ENCODE measurements around the gene KERA.
"Not testable (repeated sequence)": the region's sequence is repeated elsewhere in the genome, so short reads cannot be mapped to it uniquely, and the experiment has no call there.

The KERA gene

GRCh38 chr12:91098461-91098860, 40.6 kb upstream of the KERA start:
- peaks cover 11% of the 10 kb centered on the region for H3K4me1 ChIP-seq (ENCODE audit: control insufficient read depth, insufficient read depth, low read length, poor library complexity, severe bottlenecking)
- no peaks in the 10 kb centered on the region for H3K36me3 ChIP-seq (ENCODE audit: control insufficient read depth, insufficient read depth, low read length)
- H3K4me3 ChIP-seq (ENCODE audit: extremely low read depth, insufficient read depth, low read length, poor library complexity, severe bottlenecking): no peak overlapping the region
- peak overlapping the region; percentile 73 for H3K27ac ChIP-seq (ENCODE audit: low read depth, low read length, severe bottlenecking)
- H3K9me3 ChIP-seq (ENCODE audit: control insufficient read depth, low read length): no peaks in the 10 kb centered on the region

GRCh38 chr12:91094957-91095356, 37.1 kb upstream of the KERA start:
- Histone ChIP-seq H3K4me3 (ENCODE audit: extremely low read depth, insufficient read depth, low read length, poor library complexity, severe bottlenecking) (no peak overlapping the region), H3K27ac (ENCODE audit: low read depth, low read length, severe bottlenecking) (no peak overlapping the region), H3K36me3 (ENCODE audit: control insufficient read depth, insufficient read depth, low read length) (no peaks in the 10 kb centered on the region), H3K9me3 (ENCODE audit: control insufficient read depth, low read length) (no peaks in the 10 kb centered on the region), H3K4me1 (ENCODE audit: control insufficient read depth, insufficient read depth, low read length, poor library complexity, severe bottlenecking) (peaks cover 16% of the 10 kb centered on the region)
- no CpG with 5 or more reads among the region's 1 CpG for WGBS, 2 experiments (ENCODE audit: insufficient coverage in 2 of 2)

GRCh38 chr12:91094032-91094662, 36.3 kb upstream of the KERA start:
- Histone ChIP-seq H3K4me3 (ENCODE audit: extremely low read depth, insufficient read depth, low read length, poor library complexity, severe bottlenecking) (no peak overlapping the region), H3K4me1 (ENCODE audit: control insufficient read depth, insufficient read depth, low read length, poor library complexity, severe bottlenecking) (peaks cover 9% of the 10 kb centered on the region), H3K9me3 (ENCODE audit: control insufficient read depth, low read length) (no peaks in the 10 kb centered on the region), H3K27ac (ENCODE audit: low read depth, low read length, severe bottlenecking) (no peak overlapping the region), H3K36me3 (ENCODE audit: control insufficient read depth, insufficient read depth, low read length) (no peaks in the 10 kb centered on the region)

GRCh38 chr12:91093341-91093740, 35.5 kb upstream of the KERA start:
- no CpG with 5 or more reads among the region's 4 CpGs for WGBS, 2 experiments (ENCODE audit: insufficient coverage in 2 of 2)
- peaks cover 7% of the 10 kb centered on the region for H3K4me1 ChIP-seq (ENCODE audit: control insufficient read depth, insufficient read depth, low read length, poor library complexity, severe bottlenecking)
- H3K36me3 ChIP-seq (ENCODE audit: control insufficient read depth, insufficient read depth, low read length): no peaks in the 10 kb centered on the region
- peaks cover 6% of the 10 kb centered on the region for H3K9me3 ChIP-seq (ENCODE audit: control insufficient read depth, low read length)
- H3K4me3 ChIP-seq (ENCODE audit: extremely low read depth, insufficient read depth, low read length, poor library complexity, severe bottlenecking): no peak overlapping the region
- H3K27ac ChIP-seq (ENCODE audit: low read depth, low read length, severe bottlenecking): no peak overlapping the region

- H3K36me3 ChIP-seq (ENCODE audit: control insufficient read depth, insufficient read depth, low read length): no peaks in the 10 kb centered on the region
- WGBS, 2 experiments (ENCODE audit: insufficient coverage in 2 of 2): 68% methylated on average over 4 of the region's 6 CpGs; no CpG with 5 or more reads in 1 of the 2 experiments
- H3K4me3 ChIP-seq (ENCODE audit: extremely low read depth, insufficient read depth, low read length, poor library complexity, severe bottlenecking): no peak overlapping the region
- no peak overlapping the region for H3K27ac ChIP-seq (ENCODE audit: low read depth, low read length, severe bottlenecking)
- peaks cover 5% of the 10 kb centered on the region for H3K4me1 ChIP-seq (ENCODE audit: control insufficient read depth, insufficient read depth, low read length, poor library complexity, severe bottlenecking)
- peaks cover 6% of the 10 kb centered on the region for H3K9me3 ChIP-seq (ENCODE audit: control insufficient read depth, low read length)
Measured at GRCh38 chr12:91091916-91092715, 34.3 kb upstream of the KERA start.

- H3K4me3 ChIP-seq (ENCODE audit: extremely low read depth, insufficient read depth, low read length, poor library complexity, severe bottlenecking); H3K36me3 ChIP-seq (ENCODE audit: control insufficient read depth, insufficient read depth, low read length); H3K27ac ChIP-seq (ENCODE audit: low read depth, low read length, severe bottlenecking); H3K4me1 ChIP-seq (ENCODE audit: control insufficient read depth, insufficient read depth, low read length, poor library complexity, severe bottlenecking): not testable (repeated sequence)
- WGBS, 2 experiments (ENCODE audit: insufficient coverage in 2 of 2): 89% methylated on average over 2 of the region's 2 CpGs; no CpG with 5 or more reads in 1 of the 2 experiments
- peaks cover 10% of the 10 kb centered on the region for H3K9me3 ChIP-seq (ENCODE audit: control insufficient read depth, low read length)
Measured at GRCh38 chr12:91089953-91090352, 32.1 kb upstream of the KERA start.

- WGBS, 2 experiments (ENCODE audit: insufficient coverage in 2 of 2): no CpG with 5 or more reads among the region's 1 CpG
- H3K27ac ChIP-seq (ENCODE audit: low read depth, low read length, severe bottlenecking): no peak overlapping the region
- no peaks in the 10 kb centered on the region for H3K9me3 ChIP-seq (ENCODE audit: control insufficient read depth, low read length)
- peaks cover 5% of the 10 kb centered on the region for H3K4me1 ChIP-seq (ENCODE audit: control insufficient read depth, insufficient read depth, low read length, poor library complexity, severe bottlenecking)
- H3K4me3 ChIP-seq (ENCODE audit: extremely low read depth, insufficient read depth, low read length, poor library complexity, severe bottlenecking): no peak overlapping the region
- H3K36me3 ChIP-seq (ENCODE audit: control insufficient read depth, insufficient read depth, low read length): no peaks in the 10 kb centered on the region
Measured at GRCh38 chr12:91080041-91080440, 22.2 kb upstream of the KERA start.

GRCh38 chr12:91078501-91078900, 20.7 kb upstream of the KERA start:
- no CpG with 5 or more reads among the region's 1 CpG for WGBS, 2 experiments (ENCODE audit: insufficient coverage in 2 of 2)

GRCh38 chr12:91077228-91077954, 19.6 kb upstream of the KERA start:
- Histone ChIP-seq H3K36me3 (ENCODE audit: control insufficient read depth, insufficient read depth, low read length) (no peaks in the 10 kb centered on the region), H3K4me3 (ENCODE audit: extremely low read depth, insufficient read depth, low read length, poor library complexity, severe bottlenecking) (no peak overlapping the region), H3K27ac (ENCODE audit: low read depth, low read length, severe bottlenecking) (no peak overlapping the region), H3K4me1 (ENCODE audit: control insufficient read depth, insufficient read depth, low read length, poor library complexity, severe bottlenecking) (peaks cover 5% of the 10 kb centered on the region), H3K9me3 (ENCODE audit: control insufficient read depth, low read length) (no peaks in the 10 kb centered on the region)
- 81 to 83% methylated on average over 2 to 3 of the region's 5 CpGs for WGBS, 2 experiments (ENCODE audit: insufficient coverage in 2 of 2)

More at GRCh38 chr12:91078501-91078900, 20.7 kb upstream of the KERA start:
- Histone ChIP-seq H3K4me1 (ENCODE audit: control insufficient read depth, insufficient read depth, low read length, poor library complexity, severe bottlenecking) (peaks cover 5% of the 10 kb centered on the region), H3K4me3 (ENCODE audit: extremely low read depth, insufficient read depth, low read length, poor library complexity, severe bottlenecking) (no peak overlapping the region), H3K36me3 (ENCODE audit: control insufficient read depth, insufficient read depth, low read length) (no peaks in the 10 kb centered on the region), H3K27ac (ENCODE audit: low read depth, low read length, severe bottlenecking) (no peak overlapping the region), H3K9me3 (ENCODE audit: control insufficient read depth, low read length) (no peaks in the 10 kb centered on the region)

GRCh38 chr12:91074851-91075250, 17.0 kb upstream of the KERA start:
- no peaks in the 10 kb centered on the region for H3K9me3 ChIP-seq (ENCODE audit: control insufficient read depth, low read length)
- H3K27ac ChIP-seq (ENCODE audit: low read depth, low read length, severe bottlenecking): no peak overlapping the region
- WGBS, 2 experiments (ENCODE audit: insufficient coverage in 2 of 2): 100% methylated on average over 1 of the region's 1 CpG; no CpG with 5 or more reads in 1 of the 2 experiments
- H3K4me1 ChIP-seq (ENCODE audit: control insufficient read depth, insufficient read depth, low read length, poor library complexity, severe bottlenecking): peaks cover 5% of the 10 kb centered on the region
- H3K4me3 ChIP-seq (ENCODE audit: extremely low read depth, insufficient read depth, low read length, poor library complexity, severe bottlenecking): no peak overlapping the region
- no peaks in the 10 kb centered on the region for H3K36me3 ChIP-seq (ENCODE audit: control insufficient read depth, insufficient read depth, low read length)
